Measurements from ENCODE around the gene MSANTD3. TPM values are rescaled to one million over a fixed set of nuclear protein-coding genes. Genes with fewer than 3 reads are reported as not detected.

The MSANTD3 gene
- total RNA-seq, 3 donors from 2014 or later (not counting 1 experiment from before 2014, with no cell fraction given): 11.3 to 15.6 (median 14.2) TPM

GRCh38 chr9:100447041-100447440 lies 20.1 kb downstream of the MSANTD3 start:
- no peak overlapping the region for H3K4me3 ChIP-seq (ENCODE audit: low read length)
- intact Hi-C loops (cut with micrococcal nuclease): no loop called here
- no peaks in the 10 kb centered on the region for H3K4me1 ChIP-seq (ENCODE audit: control insufficient read depth, insufficient read depth, low read length)
- Mint-ChIP-seq H3K9me3 (no peaks in the 10 kb centered on the region), H3K4me3 (no peak overlapping the region), H3K4me1 (peaks cover 17 to 26% of the 10 kb centered on the region in 2 donors), H3K36me3 (no peaks in the 10 kb centered on the region), H3K27ac (no peak overlapping the region), H3K27me3 (ENCODE audit: low read depth in 2 of 2) (no peaks in the 10 kb centered on the region)
- H3K27ac ChIP-seq (ENCODE audit: low read length): no peak overlapping the region
- no peaks in the 10 kb centered on the region for H3K9me3 ChIP-seq (ENCODE audit: control insufficient read depth, insufficient read depth, low read length)
- no peak for TF ChIP-seq CTCF (IDR thresholded peaks at IDR 0.05)
- ATAC-seq (no peak), DNase-seq (no peak)
- no peaks in the 10 kb centered on the region for H3K36me3 ChIP-seq (ENCODE audit: control insufficient read depth, insufficient read depth, low read length)
- no peaks in the 10 kb centered on the region for H3K27me3 ChIP-seq (ENCODE audit: control insufficient read depth, insufficient read depth, low read length)

DNA sequence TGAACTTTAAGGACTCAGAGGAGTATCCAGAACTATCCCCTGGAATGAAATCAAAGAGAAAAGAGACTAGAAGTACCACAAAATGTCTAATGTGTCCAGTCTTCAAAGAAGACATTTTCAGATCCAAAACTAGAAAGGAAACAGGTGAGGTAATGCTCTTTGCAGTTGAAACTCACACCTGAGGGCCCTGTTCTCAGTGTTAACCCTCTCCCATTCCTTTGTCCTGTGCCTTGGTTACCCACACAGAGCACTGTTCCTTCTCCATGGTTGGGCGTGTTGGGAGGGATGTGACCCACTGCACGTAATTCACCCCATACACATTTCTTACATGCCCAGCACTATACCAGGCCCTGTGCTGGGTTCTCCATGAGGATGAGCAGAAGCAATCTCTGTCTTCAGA lies 21.3 kb downstream of the MSANTD3 start:
- Histone ChIP-seq H3K9me3 (ENCODE audit: control insufficient read depth, insufficient read depth, low read length) (no peaks in the 10 kb centered on the region), H3K4me3 (ENCODE audit: low read length) (no peak overlapping the region), H3K27ac (ENCODE audit: low read length) (no peak overlapping the region), H3K27me3 (ENCODE audit: control insufficient read depth, insufficient read depth, low read length) (no peaks in the 10 kb centered on the region), H3K4me1 (ENCODE audit: control insufficient read depth, insufficient read depth, low read length) (no peaks in the 10 kb centered on the region), H3K36me3 (ENCODE audit: control insufficient read depth, insufficient read depth, low read length) (peaks cover 2% of the 10 kb centered on the region)
- no peak overlapping the region for H3K4me3 Mint-ChIP-seq
- H3K27me3 Mint-ChIP-seq (ENCODE audit: low read depth in 2 of 2): no peaks in the 10 kb centered on the region
- no peak for TF ChIP-seq CTCF (IDR thresholded peaks at IDR 0.05)
- H3K27ac Mint-ChIP-seq: no peak overlapping the region
- H3K36me3 Mint-ChIP-seq: no peaks in the 10 kb centered on the region
- ATAC-seq (no peak), DNase-seq (no peak)
- intact Hi-C loops (cut with micrococcal nuclease): no loop called here
- 100% methylated on average over 2 of the region's 2 CpGs for WGBS (ENCODE audit: insufficient coverage)
- H3K4me1 Mint-ChIP-seq: peaks cover 17 to 26% of the 10 kb centered on the region in 2 donors
- H3K9me3 Mint-ChIP-seq: no peaks in the 10 kb centered on the region

DNA sequence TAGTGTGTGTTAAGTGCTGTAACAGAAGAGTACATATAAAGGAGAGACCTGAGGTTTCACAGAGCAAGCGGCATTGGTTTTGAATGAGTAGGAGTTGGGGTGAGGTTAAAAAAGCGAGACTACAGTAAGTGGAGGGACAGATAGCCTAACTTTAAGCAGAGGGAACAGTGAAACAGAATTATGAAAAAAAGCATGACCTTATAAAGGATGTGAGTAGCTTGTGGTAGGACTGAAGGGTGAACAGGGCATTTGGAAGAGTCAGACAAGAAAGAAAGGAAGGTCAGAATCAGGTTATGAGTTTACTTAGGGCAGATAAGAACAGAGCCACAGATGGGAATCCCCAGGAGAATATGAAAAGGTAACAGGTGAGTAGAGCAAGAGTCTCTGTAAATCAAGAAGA lies 22.5 kb downstream of the MSANTD3 start:
- Histone ChIP-seq H3K9me3 (ENCODE audit: control insufficient read depth, insufficient read depth, low read length) (no peaks in the 10 kb centered on the region), H3K27me3 (ENCODE audit: control insufficient read depth, insufficient read depth, low read length) (no peaks in the 10 kb centered on the region), H3K4me1 (ENCODE audit: control insufficient read depth, insufficient read depth, low read length) (no peaks in the 10 kb centered on the region), H3K36me3 (ENCODE audit: control insufficient read depth, insufficient read depth, low read length) (peaks cover 2% of the 10 kb centered on the region), H3K27ac (ENCODE audit: low read length) (no peak overlapping the region), H3K4me3 (ENCODE audit: low read length) (no peak overlapping the region)
- TF ChIP-seq CTCF (IDR thresholded peaks at IDR 0.05): no peak
- no peaks in the 10 kb centered on the region for H3K9me3 Mint-ChIP-seq
- ATAC-seq: peak in 1 of 3 donors; percentile 5
- H3K36me3 Mint-ChIP-seq: no peaks in the 10 kb centered on the region
- no peaks in the 10 kb centered on the region for H3K27me3 Mint-ChIP-seq (ENCODE audit: low read depth in 2 of 2)
- no peak overlapping the region for H3K27ac Mint-ChIP-seq
- intact Hi-C loops (cut with micrococcal nuclease): no loop called here
- no peak overlapping the region for H3K4me3 Mint-ChIP-seq
- no peak for DNase-seq
- 79% methylated on average over 2 of the region's 2 CpGs for WGBS (ENCODE audit: insufficient coverage)
- peaks cover 8 to 16% of the 10 kb centered on the region in 2 donors for H3K4me1 Mint-ChIP-seq

DNA sequence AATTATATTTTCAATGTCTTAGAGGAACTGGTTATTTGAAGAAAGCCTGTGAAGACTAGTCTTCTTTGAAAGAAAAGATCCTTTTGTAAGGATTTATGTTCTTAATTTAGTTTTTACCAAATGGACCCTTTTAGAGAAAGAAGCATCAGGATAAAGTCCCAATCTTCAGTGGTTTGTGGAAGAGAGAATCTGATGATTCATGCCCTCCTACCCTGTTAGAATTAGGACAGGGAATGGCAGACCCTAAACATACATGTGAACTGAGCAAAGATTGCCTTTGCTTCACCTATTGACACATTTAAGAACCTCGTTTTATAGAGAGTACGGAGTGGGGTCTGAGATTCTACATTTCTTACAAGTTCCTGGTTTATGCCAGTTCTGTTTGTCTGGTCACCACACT lies 26.0 kb downstream of the MSANTD3 start:
- no peaks in the 10 kb centered on the region for H3K27me3 Mint-ChIP-seq (ENCODE audit: low read depth in 2 of 2)
- no peak overlapping the region for H3K27ac Mint-ChIP-seq
- intact Hi-C loops (cut with micrococcal nuclease): no loop called here
- TF ChIP-seq CTCF (IDR thresholded peaks at IDR 0.05): no peak
- H3K4me1 Mint-ChIP-seq: peaks cover 0 to 8% of the 10 kb centered on the region in 2 donors
- 100% methylated on average over 2 of the region's 2 CpGs for WGBS (ENCODE audit: insufficient coverage)
- DNase-seq (no peak), ATAC-seq (no peak)
- no peaks in the 10 kb centered on the region for H3K4me1 ChIP-seq (ENCODE audit: control insufficient read depth, insufficient read depth, low read length)
- no peak overlapping the region for H3K27ac ChIP-seq (ENCODE audit: low read length)
- no peak overlapping the region for H3K4me3 ChIP-seq (ENCODE audit: low read length)
- H3K36me3 Mint-ChIP-seq: no peaks in the 10 kb centered on the region
- H3K9me3 ChIP-seq (ENCODE audit: control insufficient read depth, insufficient read depth, low read length): no peaks in the 10 kb centered on the region
- peaks cover 2% of the 10 kb centered on the region for H3K36me3 ChIP-seq (ENCODE audit: control insufficient read depth, insufficient read depth, low read length)
- H3K9me3 Mint-ChIP-seq: no peaks in the 10 kb centered on the region
- no peaks in the 10 kb centered on the region for H3K27me3 ChIP-seq (ENCODE audit: control insufficient read depth, insufficient read depth, low read length)
- H3K4me3 Mint-ChIP-seq: no peak overlapping the region
